ENCODE results near the gene ESPL1. TPM values are rescaled to one million over a fixed set of nuclear protein-coding genes. Genes with fewer than 3 reads are reported as not detected.
A peak's percentile ranks its signal among the peaks of the same experiment; 100 is the strongest.

Gene ESPL1
- total RNA-seq, 4 donors from 2014 or later: 0.13 to 1.5 (median 0.52) TPM

GRCh38 chr12:53226815-53227214 is 41.3 kb upstream of the ESPL1 start:
- TF ChIP-seq CTCF (IDR thresholded peaks at IDR 0.05) (no peak), POLR2A (IDR thresholded peaks at IDR 0.05) (no peak)
- Histone ChIP-seq H3K4me3 (replicated peaks in 1 of 3) (no peak overlapping the region), H3K4me1 (peaks cover 40 to 65% of the 10 kb centered on the region in 2 donors), H3K9me3 (no peaks in the 10 kb centered on the region), H3K36me3 (peaks cover 0 to 9% of the 10 kb centered on the region in 2 donors), H3K27me3 (no peaks in the 10 kb centered on the region), H3K27ac (no peak overlapping the region)
- intact Hi-C loops (cut with DNase I): no loop called here
- DNase-seq: no peak
- WGBS, 2 donors: 91 to 96% methylated on average over 4 of the region's 4 CpGs

GRCh38 chr12:53227341-53227740 is 40.8 kb upstream of the ESPL1 start:
- H3K9me3 ChIP-seq: no peaks in the 10 kb centered on the region
- no peaks in the 10 kb centered on the region for H3K27me3 ChIP-seq
- H3K4me3 ChIP-seq (replicated peaks in 1 of 3): no peak overlapping the region
- WGBS, 2 donors: 95 to 97% methylated on average over 4 to 11 of the region's 11 CpGs
- H3K36me3 ChIP-seq: peaks cover 0 to 9% of the 10 kb centered on the region in 2 donors
- no peak overlapping the region for H3K27ac ChIP-seq
- TF ChIP-seq POLR2A (IDR thresholded peaks at IDR 0.05) (no peak), CTCF (IDR thresholded peaks at IDR 0.05) (no peak)
- intact Hi-C loops (cut with DNase I): no loop called here
- peaks cover 35 to 61% of the 10 kb centered on the region in 2 donors for H3K4me1 ChIP-seq
- no peak for DNase-seq

GRCh38 chr12:53227836-53228235 is 40.3 kb upstream of the ESPL1 start:
- no peaks in the 10 kb centered on the region for H3K9me3 ChIP-seq
- no peak for DNase-seq
- intact Hi-C loops (cut with DNase I): no loop called here
- H3K27me3 ChIP-seq: no peaks in the 10 kb centered on the region
- 73 to 92% methylated on average over 1 of the region's 1 CpG for WGBS, 2 donors
- H3K4me1 ChIP-seq: peaks cover 34 to 61% of the 10 kb centered on the region in 2 donors
- no peak for TF ChIP-seq POLR2A (IDR thresholded peaks at IDR 0.05)
- no peak for TF ChIP-seq CTCF (IDR thresholded peaks at IDR 0.05)
- no peak overlapping the region for H3K27ac ChIP-seq
- H3K36me3 ChIP-seq: peaks cover 0 to 9% of the 10 kb centered on the region in 2 donors
- no peak overlapping the region for H3K4me3 ChIP-seq (replicated peaks in 1 of 3)

GRCh38 chr12:53229454-53229853 is 38.6 kb upstream of the ESPL1 start:
- H3K36me3 ChIP-seq: peaks cover 0 to 9% of the 10 kb centered on the region in 2 donors
- no peak for DNase-seq
- H3K4me3 ChIP-seq (replicated peaks in 1 of 3): no peak overlapping the region
- H3K27ac ChIP-seq: peak overlapping the region in 2 of 3 donors; percentile 5 to 91
- intact Hi-C loops (cut with DNase I): no loop called here
- TF ChIP-seq CTCF (IDR thresholded peaks at IDR 0.05) (no peak), POLR2A (IDR thresholded peaks at IDR 0.05) (no peak)
- WGBS, 2 donors: 81 to 86% methylated on average over 2 of the region's 2 CpGs
- H3K4me1 ChIP-seq: peaks cover 37 to 61% of the 10 kb centered on the region in 2 donors
- H3K9me3 ChIP-seq: no peaks in the 10 kb centered on the region
- no peaks in the 10 kb centered on the region for H3K27me3 ChIP-seq

GRCh38 chr12:53230108-53230845 is 37.8 kb upstream of the ESPL1 start:
- Histone ChIP-seq H3K9me3 (no peaks in the 10 kb centered on the region), H3K36me3 (peaks cover 0 to 9% of the 10 kb centered on the region in 2 donors), H3K27me3 (no peaks in the 10 kb centered on the region), H3K27ac (peak overlapping the region; percentile 5 to 91 (median 84)), H3K4me1 (peaks cover 32 to 53% of the 10 kb centered on the region in 2 donors), H3K4me3 (replicated peaks in 1 of 3) (no peak overlapping the region)
- WGBS, 2 donors: 38 to 41% methylated on average over 7 of the region's 10 CpGs
- TF ChIP-seq CTCF (IDR thresholded peaks at IDR 0.05) (no peak), POLR2A (IDR thresholded peaks at IDR 0.05) (no peak)
- intact Hi-C loops (cut with DNase I): no loop called here
- DNase-seq: peak; percentile 89 to 96
